A673 (cell line): Measurements from ENCODE around the gene CYYR1. TPM values are rescaled to one million over a fixed set of nuclear protein-coding genes. Genes with fewer than 3 reads are reported as not detected.

Experiments used
- BruUV-seq: library from RNA; stranded (reverse); fragments of 400-500 nt; replicated peaks from 2 replicates; lab custom pipeline; 2021; lab: Mats Ljungman, UMichigan
- CTCF ChIA-PET: fragments of 300-600 bp; sonication (Branson Sonifier 250); formaldehyde crosslinking; loops from one replicate; lab custom pipeline; 2022; ENCODE audit warnings: antibody characterized with exemption; lab: Charles Lee
- POLR2A ChIA-PET: fragments of 300-600 bp; sonication (Branson Sonifier 250); formaldehyde crosslinking; loops from one replicate; lab custom pipeline; 2022; ENCODE audit warnings: antibody characterized with exemption; ENCODE audit not compliant: low non-redundant PET; lab: Charles Lee
- DNase-seq: peaks from one replicate; pipeline ENCODE4 v3.0.0-alpha.2; 2015; ENCODE audit warnings: low spot score
- H3K27ac ChIP-seq: fragments of 200-600 bp; sonication (generic); 2 replicates; pipeline ENCODE4 v1.5.1; 2016; ENCODE audit warnings: mixed run types, low read depth, mild to moderate bottlenecking, mixed read lengths, antibody characterized with exemption, low read length; ENCODE audit not compliant: poor library complexity, severe bottlenecking
- H3K27me3 ChIP-seq: fragments of 200-600 bp; sonication (generic); replicated peaks from 2 replicates; pipeline ENCODE4 v1.6.1; 2017; ENCODE audit warnings: mixed run types, low read depth, mild to moderate bottlenecking, mixed read lengths, antibody characterized with exemption, low read length; ENCODE audit not compliant: insufficient read depth, poor library complexity
- H3K36me3 ChIP-seq: fragments of 200-600 bp; sonication (generic); 2 replicates; pipeline ENCODE4 v1.6.1; 2016; ENCODE audit warnings: mixed run types, mild to moderate bottlenecking, mixed read lengths, antibody characterized with exemption, low read length; ENCODE audit not compliant: insufficient read depth, poor library complexity, severe bottlenecking
- H3K4me1 ChIP-seq: fragments of 200-600 bp; sonication (generic); 2 replicates; pipeline ENCODE4 v1.6.1; 2017; ENCODE audit warnings: mixed run types, mild to moderate bottlenecking, mixed read lengths, antibody characterized with exemption, low read length; ENCODE audit not compliant: insufficient read depth, poor library complexity, severe bottlenecking
- H3K4me3 ChIP-seq: fragments of 200-600 bp; sonication (generic); 2 replicates; pipeline ENCODE4 v1.5.1; 2016; ENCODE audit warnings: low read depth, mixed run types, mild to moderate bottlenecking, mixed read lengths, low read length; ENCODE audit not compliant: poor library complexity, severe bottlenecking
- H3K9me3 ChIP-seq: fragments of 200-600 bp; sonication (generic); 2 replicates; pipeline ENCODE4 v1.6.1; 2016; ENCODE audit warnings: mixed run types, low read depth, mild to moderate bottlenecking, mixed read lengths, antibody characterized with exemption, low read length; ENCODE audit not compliant: poor library complexity, severe bottlenecking
- CTCF ChIP-seq: fragments of 300-800, 200-600 bp; sonication (generic); conservative IDR thresholded peaks from 2 replicates; pipeline ENCODE4 v1.5.1; 2017; ENCODE audit warnings: low read depth, mild to moderate bottlenecking, antibody characterized with exemption, low read length, moderate library complexity, mixed read lengths
- EZH2 ChIP-seq: fragments of 200-600 bp; sonication (generic); IDR thresholded peaks from 2 replicates; pipeline ENCODE4 v1.6.1; 2017; ENCODE audit warnings: borderline replicate concordance, low read depth, mild to moderate bottlenecking, mixed read lengths, antibody characterized with exemption, low read length; ENCODE audit not compliant: poor library complexity, severe bottlenecking
- intact Hi-C: fragments of 100-400 bp; cut with micrococcal nuclease; formaldehyde crosslinking; loops from one replicate; pipeline ENCODE4 v1.10.0; 2022; ENCODE audit not compliant: unreplicated experiment
- total RNA-seq: library from RNA; stranded (reverse); gene quantifications from 2 replicates; pipeline ENCODE4 v1.2.3, GENCODE V29; 2021

Gene CYYR1
- total RNA-seq, 1 experiment from 2014 or later: 96.4 TPM

- Histone ChIP-seq H3K4me3 (no peak overlapping the region), H3K27me3 (no peaks in the 10 kb centered on the region), H3K9me3 (no peaks in the 10 kb centered on the region), H3K27ac (peak overlapping the region; percentile 48), H3K36me3 (no peaks in the 10 kb centered on the region), H3K4me1 (peaks cover 56% of the 10 kb centered on the region)
- intact Hi-C loops: no loop called here
- no peak for DNase-seq
- ChIA-PET POLR2A (no interaction called here), CTCF (no interaction called here)
- TF ChIP-seq EZH2: no peak
- no peak for TF ChIP-seq CTCF
- no TSS peak for BruUV-seq
These were observed 32.4 kb downstream of the CYYR1 start for GRCh38 chr21:26540651-26541050.

- intact Hi-C loops: no loop called here
- peak overlapping the region; percentile 48 for H3K27ac ChIP-seq
- H3K9me3 ChIP-seq: no peaks in the 10 kb centered on the region
- CTCF ChIA-PET: no interaction called here
- no peaks in the 10 kb centered on the region for H3K36me3 ChIP-seq
- TF ChIP-seq EZH2 (no peak), CTCF (no peak)
- H3K4me3 ChIP-seq: no peak overlapping the region
- BruUV-seq: no TSS peak
- H3K27me3 ChIP-seq: no peaks in the 10 kb centered on the region
- POLR2A ChIA-PET: no interaction called here
- H3K4me1 ChIP-seq: peaks cover 61% of the 10 kb centered on the region
- no peak for DNase-seq
These were observed 33.5 kb downstream of the CYYR1 start for GRCh38 chr21:26539566-26539965.

GRCh38 chr21:26534517-26534916 is 38.6 kb downstream of the CYYR1 start:
- POLR2A ChIA-PET: no interaction called here
- no peak overlapping the region for H3K4me3 ChIP-seq
- peak overlapping the region; percentile 3 for H3K27ac ChIP-seq
- intact Hi-C loops: no loop called here
- DNase-seq: peak; percentile 35
- peaks cover 3% of the 10 kb centered on the region for H3K36me3 ChIP-seq
- H3K4me1 ChIP-seq: peaks cover 24% of the 10 kb centered on the region
- TF ChIP-seq EZH2 (no peak), CTCF (no peak)
- CTCF ChIA-PET: no interaction called here
- no peaks in the 10 kb centered on the region for H3K27me3 ChIP-seq
- no peaks in the 10 kb centered on the region for H3K9me3 ChIP-seq
- no TSS peak for BruUV-seq
